ENCODE measurements around the gene APOBR.
"Not testable (repeated sequence)": the region's sequence is repeated elsewhere in the genome, so short reads cannot be mapped to it uniquely, and the experiment has no call there.

Gene APOBR

DNA sequence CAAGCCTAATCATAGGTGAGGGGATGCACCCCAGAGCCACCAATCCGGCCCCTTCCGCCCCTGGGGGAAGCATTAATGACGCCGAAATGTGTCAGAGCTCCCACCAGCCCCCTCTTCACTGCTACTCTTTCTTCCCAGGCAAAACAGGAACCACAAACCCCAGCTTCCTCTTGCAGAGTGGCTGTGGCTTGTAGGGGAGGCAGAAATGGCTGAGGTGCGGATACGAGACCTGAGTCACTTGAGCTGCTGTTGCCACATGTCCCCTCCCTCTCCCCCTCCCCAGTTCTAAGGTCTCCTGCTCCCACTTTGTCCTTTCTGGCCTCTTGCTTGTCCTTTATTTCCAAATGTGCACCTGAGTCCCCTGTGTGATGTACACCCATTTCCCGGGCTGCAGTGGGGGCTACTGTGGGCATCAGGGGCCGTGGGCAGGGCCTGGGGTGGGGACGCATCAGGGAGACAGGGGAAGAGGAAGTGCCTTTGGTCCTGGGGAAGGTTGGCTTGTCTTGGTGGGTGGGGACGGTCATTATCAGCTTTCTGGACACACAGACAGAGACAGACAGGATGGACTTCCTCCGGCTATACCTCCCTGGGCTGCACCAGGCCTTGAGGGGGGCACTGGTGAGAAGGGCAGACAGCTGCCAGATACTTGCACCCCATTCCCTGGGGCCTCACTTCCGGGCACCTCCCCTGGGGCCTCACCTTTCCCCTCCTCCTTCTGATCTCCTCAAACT lies at the start of gene APOBR:
APOBR (plus strand) TSS at position 523 of the 731 bp plus-strand sequence; CDS start at position 562, 39 bp downstream.
- peak; percentile 87 to 91 for DNase-seq

DNA sequence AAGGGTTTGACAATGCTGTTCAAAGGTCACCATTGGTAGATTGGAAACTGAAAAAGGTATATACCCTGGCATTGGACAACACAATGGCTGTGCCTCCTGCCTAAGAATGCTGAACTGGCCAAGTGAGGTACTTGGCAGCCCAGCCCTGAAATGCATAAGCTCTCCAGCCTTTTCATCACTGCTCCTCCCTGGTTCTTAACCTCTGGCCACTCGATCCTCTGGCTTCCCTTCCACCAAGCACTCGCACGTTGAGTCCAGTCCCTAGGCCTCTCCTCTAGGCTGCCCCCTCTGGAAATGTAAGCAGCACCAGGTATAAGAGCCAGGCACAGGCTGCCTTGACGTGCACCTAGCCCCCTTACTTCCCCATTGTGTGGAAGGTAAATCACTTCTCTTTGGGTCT lies 48.1 kb upstream of the APOBR start:
- DNase-seq: not testable (repeated sequence)

- not testable (repeated sequence) for DNase-seq
These were observed 47.4 kb upstream of the APOBR start for GRCh38 chr16:28447081-28447480.

DNA sequence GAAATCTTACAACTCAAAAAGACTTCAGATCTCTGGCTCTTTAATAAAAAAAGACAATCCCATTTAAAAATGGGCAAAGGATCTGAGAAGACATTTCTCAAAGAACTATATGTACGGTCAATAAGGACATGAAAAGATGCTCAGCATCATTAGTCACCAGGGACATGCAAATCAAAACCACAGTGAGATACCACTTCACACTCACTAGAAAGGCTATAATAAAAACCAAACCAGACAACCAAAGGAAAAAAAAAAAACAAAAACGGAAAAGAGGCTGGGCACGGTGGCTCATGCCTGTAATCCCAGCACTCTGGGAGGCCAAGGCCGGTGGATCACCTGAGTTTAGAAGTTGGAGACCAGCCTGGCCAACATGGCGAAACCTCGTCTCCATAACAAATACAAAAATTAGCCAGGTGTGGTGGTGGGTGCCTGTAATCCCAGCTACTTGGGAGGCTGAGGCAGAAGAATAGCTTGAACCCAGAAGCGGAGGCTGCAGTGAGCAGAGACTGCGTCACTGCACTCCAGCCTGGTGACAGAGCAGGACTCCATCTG lies 20.7 kb upstream of the APOBR start:
- DNase-seq: no peak

DNA sequence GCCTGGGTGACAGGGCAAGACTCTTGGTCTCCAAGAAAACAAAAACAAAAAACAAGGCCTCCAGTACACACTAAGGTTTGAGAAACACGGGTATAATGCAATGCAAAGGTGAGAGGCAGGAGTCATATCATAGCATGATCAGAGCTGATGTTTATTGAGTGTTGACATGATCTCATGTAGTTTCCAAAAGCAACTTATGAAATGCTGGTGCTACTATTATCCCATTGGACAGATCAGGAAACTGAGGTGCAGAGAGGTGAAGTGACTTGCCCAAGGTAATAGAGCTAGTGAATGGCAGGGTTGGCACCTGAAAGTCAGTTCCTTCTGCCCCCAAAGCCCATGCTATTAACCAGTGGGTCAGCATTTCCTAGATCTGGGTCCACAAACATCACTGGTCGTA lies 19.2 kb upstream of the APOBR start:
- DNase-seq: no peak

DNA sequence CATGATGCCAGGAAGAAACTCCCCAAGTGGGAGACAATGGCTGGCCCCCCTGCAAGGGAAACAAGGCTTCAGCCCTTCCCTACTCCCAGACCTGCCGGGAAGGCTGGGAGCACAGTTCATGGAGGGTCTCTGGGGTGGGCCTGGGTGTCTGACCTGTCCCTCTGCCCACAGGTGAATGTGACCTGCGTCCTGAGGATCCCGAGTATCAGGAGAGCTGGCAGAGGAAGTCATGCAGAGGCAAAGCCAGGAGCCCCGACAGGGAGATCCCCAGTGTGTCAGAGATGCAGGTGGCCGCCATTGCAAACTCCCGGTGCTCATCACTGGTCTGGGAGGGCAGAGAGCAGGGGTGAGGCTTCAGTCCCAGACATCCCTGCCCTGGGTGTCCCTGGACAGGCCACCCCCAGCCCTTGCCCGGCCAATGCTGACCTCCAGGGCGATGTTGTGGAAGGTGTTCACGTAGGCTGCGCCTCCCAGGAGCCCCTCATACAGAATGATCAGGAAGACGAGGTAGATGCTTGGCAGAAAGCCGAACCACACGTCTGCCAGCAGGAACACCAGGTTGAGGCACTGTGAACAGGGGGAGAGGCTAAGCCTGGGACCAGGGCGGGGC lies 17.0 kb upstream of the APOBR start:
- DNase-seq: no peak

DNA sequence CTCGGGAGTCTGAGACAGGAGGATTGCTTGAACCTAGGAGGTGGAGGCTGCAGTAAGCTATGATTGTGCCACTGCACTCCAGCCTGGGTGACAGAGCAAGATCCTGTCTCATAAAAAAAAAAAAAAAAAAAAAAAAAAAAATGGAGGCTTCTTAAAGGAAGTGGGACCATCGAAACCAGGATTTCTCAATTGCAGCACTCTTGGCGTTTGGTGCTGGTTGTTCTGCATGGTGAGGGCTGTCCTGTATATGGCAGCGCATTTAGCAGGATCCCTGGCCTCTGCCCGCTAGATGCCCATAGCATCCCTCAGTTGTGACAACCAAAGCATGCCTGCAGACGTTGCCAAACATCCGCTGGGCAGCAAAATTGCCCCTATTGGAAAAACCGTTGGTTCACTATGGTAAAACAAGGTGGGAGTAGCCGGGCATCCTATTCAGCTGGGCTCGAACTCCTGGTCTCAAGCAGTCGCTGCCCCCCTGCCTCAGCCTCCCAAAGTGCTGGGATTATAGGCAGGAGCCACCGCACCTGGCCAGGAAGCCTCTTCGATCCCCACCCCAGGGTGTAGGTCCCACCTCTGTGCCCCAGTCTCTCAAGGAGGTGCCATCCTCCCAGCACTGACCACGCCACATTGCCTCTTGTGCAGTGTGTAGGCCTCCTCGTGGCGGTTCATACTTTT lies 15.8 kb upstream of the APOBR start:
- DNase-seq: no peak

DNA sequence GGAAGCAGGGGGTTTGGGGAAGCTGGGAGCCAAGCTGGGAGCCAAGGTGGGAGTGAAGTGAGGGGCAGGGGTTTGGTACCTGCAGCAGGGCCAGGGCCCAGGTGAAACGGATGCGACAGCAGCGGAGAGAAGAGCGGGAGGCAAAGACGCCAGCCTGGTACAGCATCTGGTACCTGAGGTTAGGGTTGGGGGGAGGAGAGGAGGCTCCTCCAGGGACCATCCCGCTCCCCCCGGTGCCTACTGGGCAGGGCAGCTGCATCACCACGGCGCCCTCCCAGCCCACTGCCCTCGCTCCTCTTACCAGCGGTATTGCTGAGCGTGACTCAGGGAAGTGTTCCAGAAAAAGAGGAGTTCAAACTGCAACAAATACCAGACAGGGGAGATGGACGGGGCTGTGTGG lies 12.4 kb upstream of the APOBR start:
- DNase-seq: no peak

DNA sequence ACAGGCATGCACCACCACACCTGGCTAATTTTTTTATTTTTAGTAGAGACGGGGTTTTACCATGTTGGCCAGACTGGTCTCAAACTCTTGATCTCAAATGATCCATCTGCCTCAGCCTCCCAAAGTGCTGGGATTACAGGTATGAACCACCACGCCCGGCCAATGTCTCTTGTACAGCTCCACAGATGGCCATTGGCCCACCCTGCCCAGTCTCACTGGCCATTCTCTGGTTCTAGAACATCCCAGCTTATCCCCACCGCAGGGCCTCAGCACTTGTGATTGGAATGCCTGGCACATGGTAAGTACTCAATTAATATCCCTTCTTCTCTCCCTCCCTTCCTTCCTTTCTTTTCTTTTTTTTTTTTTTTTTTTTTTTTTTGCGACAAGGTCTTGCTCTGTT lies 11.1 kb upstream of the APOBR start:
- DNase-seq: not testable (repeated sequence)

- no peak for DNase-seq
These were observed 8.2 kb upstream of the APOBR start for GRCh38 chr16:28486266-28486665.

GRCh38 chr16:28491230-28491969 lies 3.0 kb upstream of the APOBR start:
- DNase-seq: no peak

GRCh38 chr16:28491970-28492474 lies 2.4 kb upstream of the APOBR start, which contains the start of gene CLN3:
CLN3 (minus strand) TSS chr16:28492074; CDS start chr16:28491759, 315 bp downstream.
- DNase-seq: peak; percentile 91

GRCh38 chr16:28492511-28492910 lies 1.9 kb upstream of the APOBR start:
- DNase-seq: no peak

DNA sequence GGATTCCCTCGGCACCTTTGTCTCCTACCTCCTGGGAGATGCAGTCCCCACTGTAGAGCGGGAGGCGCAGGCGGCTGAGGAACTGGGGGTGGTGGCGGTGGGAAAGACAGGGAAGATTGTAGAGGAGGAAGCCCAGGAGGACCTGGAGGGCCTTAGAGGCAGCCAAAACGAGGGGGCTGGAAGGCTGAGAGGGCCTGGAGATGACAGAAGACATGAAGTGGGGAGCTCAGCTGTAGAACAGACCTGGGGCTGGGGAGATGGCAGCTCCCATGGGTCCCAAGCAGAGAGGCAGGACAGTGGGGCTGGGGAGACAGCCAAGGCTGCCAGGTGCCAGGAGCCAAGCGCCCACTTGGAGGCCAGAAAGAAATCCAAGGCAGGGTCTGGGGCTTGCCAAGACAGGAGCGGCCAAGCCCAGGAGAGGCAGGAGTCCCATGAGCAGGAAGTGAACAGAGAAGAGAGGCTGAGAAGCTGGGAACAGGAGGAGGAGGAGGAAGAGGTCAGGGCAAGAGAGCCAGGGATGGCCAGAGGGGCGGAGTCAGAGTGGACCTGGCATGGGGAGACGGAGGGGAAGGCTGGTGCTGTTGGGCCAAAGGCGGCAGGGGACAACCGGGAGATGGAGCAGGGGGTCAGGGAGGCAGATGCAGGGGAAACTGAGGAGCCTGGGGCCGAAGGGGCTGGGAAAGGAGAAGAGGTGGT lies 803 bp downstream of the APOBR start:
- DNase-seq: no peak

- DNase-seq: no peak
These were observed 1.6 kb downstream of the APOBR start for GRCh38 chr16:28495795-28496749.

GRCh38 chr16:28496844-28497243 lies 2.4 kb downstream of the APOBR start:
- DNase-seq: no peak

GRCh38 chr16:28497386-28497785 lies 2.9 kb downstream of the APOBR start:
- DNase-seq: no peak

- no peak for DNase-seq
These were observed 3.6 kb downstream of the APOBR start for GRCh38 chr16:28497861-28498599.

DNA sequence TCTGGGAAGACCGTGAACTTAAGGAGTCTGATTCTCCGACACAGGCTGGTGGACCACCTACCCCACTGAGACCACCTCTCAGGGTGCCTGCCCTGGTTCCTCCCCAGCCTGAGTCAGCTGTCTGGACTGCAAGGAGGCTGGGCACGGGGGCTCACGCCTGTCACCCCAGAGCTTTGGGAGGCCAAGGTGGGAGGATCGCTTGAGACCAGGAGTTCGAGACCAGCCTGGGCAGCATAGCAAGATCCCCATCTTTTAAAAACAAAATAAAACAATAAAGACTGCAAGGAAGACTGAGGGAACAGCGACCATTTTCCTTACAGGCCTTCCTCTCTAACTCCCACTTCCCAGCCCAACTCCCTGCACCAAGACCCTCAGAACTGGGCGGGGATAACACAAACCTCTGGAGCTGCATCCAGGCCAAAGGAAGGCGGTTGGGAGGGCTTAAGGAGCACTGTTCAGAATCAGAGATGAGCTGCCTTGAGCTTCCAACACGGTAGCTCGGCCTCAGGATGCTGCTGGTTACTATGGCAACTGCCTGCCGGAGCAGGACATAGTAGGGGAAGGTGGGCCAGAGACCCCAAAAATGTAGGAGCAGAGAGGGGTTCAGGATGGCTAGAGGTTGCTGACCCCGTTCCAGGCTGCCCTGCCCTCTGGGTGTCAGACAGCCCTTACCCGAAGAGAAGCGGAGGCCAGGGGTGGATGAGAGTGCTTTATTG lies 4.4 kb downstream of the APOBR start:
- no peak for DNase-seq

Measured in CD4-positive, alpha-beta T cell treated with Interferon alpha-2 for 1 hour (primary cell).